ENCODE results near the gene DNMBP. TPM values are rescaled to one million over a fixed set of nuclear protein-coding genes. Genes with fewer than 3 reads are reported as not detected.

Gene DNMBP
- total and polyA plus RNA-seq, 2 experiments from 2014 or later: 13.6 to 22.9 TPM

GRCh38 chr10:99834410-99834809 is 175.3 kb downstream of the DNMBP start:
- peak in 1 of 2 donors; percentile 38 for DNase-seq (ENCODE audit: low read depth in 1 of 2, low spot score in 1 of 2)
- no peak overlapping the region for H3K27ac ChIP-seq
- no peaks in the 10 kb centered on the region for H3K36me3 ChIP-seq
- H3K27me3 ChIP-seq: no peaks in the 10 kb centered on the region
- no peak overlapping the region for H3K4me3 ChIP-seq
- no peak for TF ChIP-seq CTCF (IDR thresholded peaks at IDR 0.05; ENCODE audit: low read depth, low read length)
- no peaks in the 10 kb centered on the region for H3K9me3 ChIP-seq (ENCODE audit: low read depth)
- H3K4me1 ChIP-seq (ENCODE audit: low read depth): no peaks in the 10 kb centered on the region

GRCh38 chr10:99832439-99832838 is 177.3 kb downstream of the DNMBP start:
- Histone ChIP-seq H3K4me1 (ENCODE audit: low read depth) (no peaks in the 10 kb centered on the region), H3K9me3 (ENCODE audit: low read depth) (no peaks in the 10 kb centered on the region), H3K36me3 (no peaks in the 10 kb centered on the region), H3K27me3 (no peaks in the 10 kb centered on the region), H3K27ac (no peak overlapping the region), H3K4me3 (no peak overlapping the region)
- TF ChIP-seq CTCF (IDR thresholded peaks at IDR 0.05; ENCODE audit: low read depth, low read length): no peak
- no peak for DNase-seq (ENCODE audit: low read depth in 1 of 2, low spot score in 1 of 2)

- Histone ChIP-seq H3K4me3 (no peak overlapping the region), H3K27me3 (no peaks in the 10 kb centered on the region), H3K4me1 (ENCODE audit: low read depth) (no peaks in the 10 kb centered on the region), H3K9me3 (ENCODE audit: low read depth) (no peaks in the 10 kb centered on the region), H3K36me3 (no peaks in the 10 kb centered on the region), H3K27ac (no peak overlapping the region)
- no peak for TF ChIP-seq CTCF (IDR thresholded peaks at IDR 0.05; ENCODE audit: low read depth, low read length)
- DNase-seq (ENCODE audit: low read depth in 1 of 2, low spot score in 1 of 2): no peak
These were observed 181.3 kb downstream of the DNMBP start for GRCh38 chr10:99828464-99828863.

GRCh38 chr10:99827936-99828335 is 181.8 kb downstream of the DNMBP start:
- Histone ChIP-seq H3K4me1 (ENCODE audit: low read depth) (no peaks in the 10 kb centered on the region), H3K9me3 (ENCODE audit: low read depth) (no peaks in the 10 kb centered on the region), H3K4me3 (no peak overlapping the region), H3K27me3 (no peaks in the 10 kb centered on the region), H3K27ac (no peak overlapping the region), H3K36me3 (no peaks in the 10 kb centered on the region)
- peak in 1 of 2 donors; percentile 42 for DNase-seq (ENCODE audit: low read depth in 1 of 2, low spot score in 1 of 2)
- no peak for TF ChIP-seq CTCF (IDR thresholded peaks at IDR 0.05; ENCODE audit: low read depth, low read length)

Other genes starting within 250 kb of the DNMBP start
- 0.07 and 0.86 TPM in 2 replicates for gene ABCC2, start 227.3 kb downstream of the DNMBP start, total RNA-seq
- gene ABCC2, start 227.3 kb downstream of the DNMBP start, polyA plus RNA-seq: 0.12 and 0.92 TPM in 2 replicates
- gene CPN1, start 71.9 kb upstream of the DNMBP start, total RNA-seq: not detected in 2 replicates
- not detected in 2 replicates for gene CPN1, start 71.9 kb upstream of the DNMBP start, polyA plus RNA-seq
- 7.9 and 12.9 TPM in 2 replicates for gene ERLIN1, start 176.1 kb upstream of the DNMBP start, total RNA-seq
- 14.5 and 15.4 TPM in 2 replicates for gene ERLIN1, start 176.1 kb upstream of the DNMBP start, polyA plus RNA-seq
- 5.7 and 6.0 TPM in 2 replicates for gene CHUK, start 219.6 kb upstream of the DNMBP start, total RNA-seq
- gene CHUK, start 219.6 kb upstream of the DNMBP start, polyA plus RNA-seq: 5.6 and 11.0 TPM in 2 replicates

Data from cardiac muscle cell (in vitro differentiated cells and primary cell).